Bronchial epithelial cell (primary cell): Measurements from ENCODE around the gene SPZ1. TPM values are rescaled to one million over a fixed set of nuclear protein-coding genes. Genes with fewer than 3 reads are reported as not detected.

Experiments used
- DNase-seq: peaks from one replicate; pipeline ENCODE4 v3.0.0-alpha.2; 2010; ENCODE audit warnings: low read depth
- FAIRE-seq: peaks from 2 replicates; lab custom pipeline; 2011; peaks lifted over from hg19 to GRCh38; lab: Jason Lieb, UNC
- H3K27me3 ChIP-seq: 2 replicates; pipeline ENCODE4 v1.5.1; 2011; ENCODE audit warnings: low read length; ENCODE audit not compliant: control insufficient read depth, insufficient read depth
- H3K36me3 ChIP-seq: 2 replicates; pipeline ENCODE4 v1.5.1; 2011; ENCODE audit warnings: low read length; ENCODE audit not compliant: control insufficient read depth, insufficient read depth
- H3K4me3 ChIP-seq: 2 replicates; pipeline ENCODE4 v1.5.1; 2011; ENCODE audit warnings: mild to moderate bottlenecking, low read depth, low read length, control low read depth
- CTCF ChIP-seq: IDR thresholded peaks from 2 replicates; pipeline ENCODE4 v1.5.1; 2011; ENCODE audit warnings: mild to moderate bottlenecking, moderate library complexity, low read length, control low read depth, inconsistent platforms; ENCODE audit not compliant: insufficient read depth, severe bottlenecking
- total RNA-seq: library from RNA; depleted of rRNA; stranded (reverse); fragments of >200 nt; gene quantifications from 2 replicates; pipeline ENCODE4 v1.2.1, GENCODE V29; 2014

The SPZ1 gene
- total RNA-seq, 1 donor from 2014 or later: not detected

GRCh38 chr5:80357671-80358070 lies 37.9 kb downstream of the SPZ1 start:
- no peaks in the 10 kb centered on the region for H3K36me3 ChIP-seq
- no peaks in the 10 kb centered on the region for H3K27me3 ChIP-seq
- H3K4me3 ChIP-seq: no peak overlapping the region
- DNase-seq (no peak), FAIRE-seq (no peak)
- TF ChIP-seq CTCF: no peak

GRCh38 chr5:80360914-80361444 lies 41.2 kb downstream of the SPZ1 start:
- DNase-seq: no peak
- no peak for FAIRE-seq
- no peaks in the 10 kb centered on the region for H3K27me3 ChIP-seq
- H3K36me3 ChIP-seq: no peaks in the 10 kb centered on the region
- no peak overlapping the region for H3K4me3 ChIP-seq
- TF ChIP-seq CTCF: no peak

- DNase-seq (no peak), FAIRE-seq (no peak)
- Histone ChIP-seq H3K27me3 (no peaks in the 10 kb centered on the region), H3K36me3 (no peaks in the 10 kb centered on the region), H3K4me3 (no peak overlapping the region)
- no peak for TF ChIP-seq CTCF
Observed at GRCh38 chr5:80364892-80365291, 45.1 kb downstream of the SPZ1 start.

- no peak overlapping the region for H3K4me3 ChIP-seq
- H3K27me3 ChIP-seq: no peaks in the 10 kb centered on the region
- no peak for DNase-seq
- no peak for FAIRE-seq
- no peaks in the 10 kb centered on the region for H3K36me3 ChIP-seq
- TF ChIP-seq CTCF: no peak
Observed at GRCh38 chr5:80368661-80369480, 49.1 kb downstream of the SPZ1 start.

GRCh38 chr5:80369521-80369920 lies 49.7 kb downstream of the SPZ1 start:
- Histone ChIP-seq H3K36me3 (no peaks in the 10 kb centered on the region), H3K27me3 (no peaks in the 10 kb centered on the region), H3K4me3 (no peak overlapping the region)
- DNase-seq: no peak
- no peak for TF ChIP-seq CTCF
- no peak for FAIRE-seq
